NCI-H2196 (cell line): ENCODE measurements around the gene CBX4.

Source experiments
- DNase-seq: peaks from one replicate; lab custom pipeline; 2025; ENCODE audit not compliant: unreplicated experiment; lab: John Stamatoyannopoulos, UW

The CBX4 gene

GRCh38 chr17:79814974-79815835 lies 24.0 kb downstream of the CBX4 start:
- no peak for DNase-seq

GRCh38 chr17:79814127-79814973 lies 24.9 kb downstream of the CBX4 start:
- no peak for DNase-seq

- DNase-seq, result peak; percentile 58
Measured at GRCh38 chr17:79813297-79814126, 25.7 kb downstream of the CBX4 start.

GRCh38 chr17:79812353-79813258 lies 26.6 kb downstream of the CBX4 start:
- DNase-seq, result no peak

GRCh38 chr17:79811868-79812352 lies 27.3 kb downstream of the CBX4 start:
- DNase-seq, result no peak

GRCh38 chr17:79811011-79811867 lies 28.0 kb downstream of the CBX4 start:
- DNase-seq, result peak; percentile 90

- DNase-seq, result peak; percentile 99
Measured at GRCh38 chr17:79810130-79811010, 28.9 kb downstream of the CBX4 start.

GRCh38 chr17:79809530-79810129 lies 29.6 kb downstream of the CBX4 start:
- DNase-seq, result peak; percentile 86

GRCh38 chr17:79808763-79809529 lies 30.3 kb downstream of the CBX4 start:
- DNase-seq, result peak; percentile 89

- DNase-seq, result no peak
Measured at GRCh38 chr17:79806863-79807720, 32.1 kb downstream of the CBX4 start.

GRCh38 chr17:79806446-79806760 lies 32.8 kb downstream of the CBX4 start:
- no peak for DNase-seq

GRCh38 chr17:79804856-79805696 lies 34.2 kb downstream of the CBX4 start:
- no peak for DNase-seq

GRCh38 chr17:79803997-79804855 lies 35.0 kb downstream of the CBX4 start:
- peak; percentile 55 for DNase-seq

- DNase-seq, result no peak
Measured at GRCh38 chr17:79803421-79803996, 35.7 kb downstream of the CBX4 start.
